T-helper 2 cell treated with Interferon-gamma antibody and Interleukin-4, amounts not matched to agents 5 μg/mL and 100 μg/mL, for 36 hours (primary cell): ENCODE data around the gene LAGE3.

Source experiments
- DNase-seq: peaks from one replicate; pipeline ENCODE4 v3.0.0; 2021; ENCODE audit warnings: low spot score
- H3K27ac Mint-ChIP-seq: one replicate; pipeline ENCODE4 v1.8.0; 2021; ENCODE audit warnings: mild to moderate bottlenecking, mixed read lengths
- H3K27me3 Mint-ChIP-seq: one replicate; pipeline ENCODE4 v1.8.0; 2021; ENCODE audit warnings: low read depth, mixed read lengths
- H3K36me3 Mint-ChIP-seq: one replicate; pipeline ENCODE4 v1.8.0; 2021; ENCODE audit warnings: low read depth, mixed read lengths
- H3K4me1 Mint-ChIP-seq: one replicate; pipeline ENCODE4 v1.8.0; 2021; ENCODE audit warnings: low read depth, mixed read lengths
- H3K4me3 Mint-ChIP-seq: one replicate; pipeline ENCODE4 v1.8.0; 2022; ENCODE audit warnings: mild to moderate bottlenecking, moderate library complexity, mixed read lengths
- H3K9me3 Mint-ChIP-seq: one replicate; pipeline ENCODE4 v1.8.0; 2021; ENCODE audit warnings: mixed read lengths

The LAGE3 gene

DNA sequence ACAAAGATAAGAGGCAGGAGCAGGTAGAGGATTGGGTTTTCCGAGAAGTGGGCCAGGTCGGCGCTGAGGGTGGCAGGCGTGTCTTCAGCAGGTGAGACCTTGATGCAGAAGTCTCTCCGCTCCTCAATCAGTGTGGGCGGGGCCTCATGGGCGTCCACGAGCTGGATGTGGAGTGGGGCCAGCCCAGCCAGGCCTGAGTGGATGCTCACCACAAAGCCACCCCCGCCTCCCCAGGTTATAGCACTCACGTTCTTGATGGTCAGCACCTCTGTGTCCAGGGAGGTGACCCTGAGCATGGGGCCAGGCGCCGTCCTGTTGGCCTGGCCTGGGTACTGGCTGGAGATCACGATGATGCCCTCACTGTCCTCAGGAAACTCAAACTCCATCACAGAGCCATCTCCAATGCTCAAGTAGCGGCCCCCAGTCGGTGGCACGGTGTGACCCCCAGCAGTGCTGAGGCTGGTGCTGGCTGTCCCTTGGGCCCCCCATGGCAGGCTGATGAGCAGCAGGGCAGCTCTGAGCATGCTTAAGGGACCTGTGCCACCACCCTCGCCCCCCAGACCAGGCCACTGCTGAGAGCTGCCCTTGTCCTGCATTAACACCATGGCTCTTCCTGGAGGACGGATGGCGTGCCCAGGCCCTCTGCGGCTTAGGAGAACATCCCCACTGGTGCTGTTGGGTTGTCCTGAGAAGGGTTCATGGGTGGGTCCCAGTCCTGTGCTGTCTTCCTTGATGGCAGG is 9.4 kb upstream of the LAGE3 start:
- no peak for DNase-seq
- Mint-ChIP-seq H3K36me3 (peaks cover 13% of the 10 kb centered on the region), H3K27ac (no peak overlapping the region), H3K27me3 (no peaks in the 10 kb centered on the region), H3K4me1 (peaks cover 9% of the 10 kb centered on the region), H3K4me3 (peak overlapping the region; percentile 51), H3K9me3 (no peaks in the 10 kb centered on the region)

GRCh38 chrX:154487518-154488290 is 8.6 kb upstream of the LAGE3 start:
- Mint-ChIP-seq H3K9me3 (no peaks in the 10 kb centered on the region), H3K36me3 (peaks cover 16% of the 10 kb centered on the region), H3K4me1 (peaks cover 12% of the 10 kb centered on the region), H3K27me3 (no peaks in the 10 kb centered on the region), H3K27ac (no peak overlapping the region), H3K4me3 (peak overlapping the region; percentile 51)
- DNase-seq = no peak

DNA sequence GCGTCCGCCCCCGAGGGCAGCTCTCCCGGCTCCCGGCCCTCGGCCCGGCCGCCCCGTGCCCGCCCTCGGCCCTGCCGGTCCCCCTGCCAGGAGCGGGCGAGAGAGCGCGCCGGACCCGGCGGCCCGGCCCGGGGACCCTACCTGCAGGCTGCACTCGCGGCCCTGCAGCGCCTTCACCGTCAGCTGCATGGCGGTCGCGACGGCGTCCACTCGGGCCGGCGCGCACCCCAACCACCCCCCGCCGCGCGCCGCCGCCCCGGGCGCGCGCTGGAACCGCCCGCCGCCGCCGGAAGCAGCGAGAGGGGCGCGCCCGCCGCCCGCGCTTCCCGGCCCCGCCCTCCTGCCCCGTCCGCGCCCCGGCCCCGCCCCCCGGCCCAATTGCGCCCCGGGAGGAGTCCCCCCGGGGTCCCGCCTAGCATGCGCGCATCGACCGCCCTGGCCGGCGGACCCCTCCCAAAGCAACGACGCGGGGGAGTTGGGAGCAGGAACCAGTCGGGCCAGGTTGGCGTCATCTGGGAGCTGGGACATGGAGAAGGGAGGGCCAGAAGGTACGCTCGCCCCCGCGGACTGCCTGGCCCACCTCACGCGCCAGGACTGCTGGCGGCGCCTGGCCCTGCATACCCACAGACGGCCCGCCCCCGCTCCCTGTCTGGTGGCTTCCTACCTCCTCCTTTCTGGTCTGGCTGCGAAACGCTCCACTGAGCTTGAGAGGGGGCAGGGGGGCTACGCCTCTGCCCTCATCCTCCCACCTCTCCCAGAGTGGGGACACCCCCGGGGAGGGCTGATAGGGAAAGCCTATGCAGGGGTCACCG is 7.5 kb upstream of the LAGE3 start, which contains the start of gene UBL4A:
Gene UBL4A, minus strand, starts transcription at position 220 of the 812 bp plus-strand sequence. Its CDS starts 31 bp downstream, at position 189.
- H3K4me1 Mint-ChIP-seq = peaks cover 16% of the 10 kb centered on the region
- H3K27me3 Mint-ChIP-seq = no peaks in the 10 kb centered on the region
- H3K36me3 Mint-ChIP-seq = peaks cover 16% of the 10 kb centered on the region
- no peaks in the 10 kb centered on the region for H3K9me3 Mint-ChIP-seq
- H3K4me3 Mint-ChIP-seq = peak within 1 kb of the TSS; percentile 81
- peak; percentile 59 for DNase-seq
- peak within 1 kb of the TSS; percentile 69 for H3K27ac Mint-ChIP-seq

GRCh38 chrX:154486052-154486395 is 6.9 kb upstream of the LAGE3 start:
- H3K9me3 Mint-ChIP-seq = no peaks in the 10 kb centered on the region
- H3K27ac Mint-ChIP-seq = no peak overlapping the region
- no peaks in the 10 kb centered on the region for H3K27me3 Mint-ChIP-seq
- H3K4me3 Mint-ChIP-seq = peak overlapping the region; percentile 18
- H3K36me3 Mint-ChIP-seq = peaks cover 16% of the 10 kb centered on the region
- peaks cover 16% of the 10 kb centered on the region for H3K4me1 Mint-ChIP-seq
- peak; percentile 14 for DNase-seq

DNA sequence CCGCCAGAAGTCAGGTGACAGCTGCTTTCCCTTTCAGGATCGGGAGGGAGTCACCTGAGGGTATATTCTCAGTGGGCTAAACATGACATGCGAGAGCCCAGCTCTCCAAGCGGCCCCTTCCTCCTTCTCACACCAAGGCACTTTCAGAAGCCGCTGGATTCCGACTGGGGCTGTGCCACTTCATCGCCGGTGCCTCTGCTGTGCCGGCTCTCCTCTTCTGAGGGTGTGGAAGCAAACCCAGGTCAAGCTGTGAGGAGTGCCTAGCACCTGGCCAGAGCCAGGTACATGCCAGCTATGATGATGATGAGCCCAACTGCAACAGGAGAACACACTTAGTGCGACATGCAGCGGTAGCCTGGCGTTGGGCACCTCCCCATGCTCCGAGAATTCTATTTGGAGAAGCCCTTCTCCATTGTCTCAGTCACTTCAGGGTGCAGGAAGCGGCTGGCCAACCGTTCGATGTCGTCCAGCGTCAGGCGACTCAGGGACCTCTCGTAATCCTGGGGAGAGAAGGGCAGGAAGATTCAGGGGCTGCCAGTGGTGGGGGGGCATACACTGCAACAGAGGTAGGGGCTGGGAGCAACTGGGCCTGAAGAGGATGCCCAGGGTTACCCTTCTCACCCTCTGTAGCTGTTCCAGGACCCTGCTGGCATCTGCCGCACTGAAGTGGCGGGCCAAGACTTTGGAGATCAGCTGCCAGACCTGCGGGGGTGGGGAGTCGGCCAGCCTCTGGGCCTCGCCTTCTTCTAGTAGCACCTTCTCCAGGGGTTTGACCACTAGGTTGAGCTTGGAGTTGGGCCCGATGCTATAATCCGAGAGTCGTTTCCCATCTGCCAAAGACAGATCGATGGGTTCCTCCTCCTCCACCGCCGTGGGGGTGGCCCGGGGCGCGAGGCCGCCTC is 6.3 kb upstream of the LAGE3 start:
- peaks cover 16% of the 10 kb centered on the region for H3K36me3 Mint-ChIP-seq
- no peaks in the 10 kb centered on the region for H3K9me3 Mint-ChIP-seq
- no peaks in the 10 kb centered on the region for H3K27me3 Mint-ChIP-seq
- no peak overlapping the region for H3K27ac Mint-ChIP-seq
- H3K4me1 Mint-ChIP-seq = peaks cover 16% of the 10 kb centered on the region
- H3K4me3 Mint-ChIP-seq = peak overlapping the region; percentile 70
- no peak for DNase-seq

- Mint-ChIP-seq H3K27ac (no peak overlapping the region), H3K27me3 (no peaks in the 10 kb centered on the region), H3K4me1 (peaks cover 13% of the 10 kb centered on the region), H3K9me3 (no peaks in the 10 kb centered on the region), H3K36me3 (peaks cover 16% of the 10 kb centered on the region), H3K4me3 (peak overlapping the region; percentile 70)
- DNase-seq = no peak
Observed at GRCh38 chrX:154484255-154485149, 5.4 kb upstream of the LAGE3 start.

DNA sequence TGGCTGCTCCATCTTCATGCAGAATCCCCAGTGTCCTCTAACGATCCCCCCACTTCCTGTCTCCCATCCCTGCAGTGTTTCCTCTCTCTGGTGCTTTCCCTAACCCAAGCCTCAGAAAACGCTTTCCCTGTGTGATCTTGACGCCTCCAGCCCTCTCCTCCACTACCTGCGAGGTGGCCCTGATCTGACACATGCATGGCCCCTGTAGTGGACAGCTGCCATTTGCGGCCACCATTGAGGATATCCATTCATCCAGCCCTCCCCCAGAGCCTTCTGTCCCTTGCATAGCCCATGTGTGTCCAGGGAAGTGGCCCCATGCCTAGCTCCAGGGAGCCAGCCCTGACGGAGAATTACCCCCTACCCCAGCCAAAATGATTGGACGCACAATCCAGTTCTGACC is 4.2 kb upstream of the LAGE3 start:
- no peaks in the 10 kb centered on the region for H3K9me3 Mint-ChIP-seq
- no peak overlapping the region for H3K4me3 Mint-ChIP-seq
- H3K4me1 Mint-ChIP-seq = peaks cover 9% of the 10 kb centered on the region
- no peaks in the 10 kb centered on the region for H3K27me3 Mint-ChIP-seq
- H3K36me3 Mint-ChIP-seq = peaks cover 16% of the 10 kb centered on the region
- DNase-seq = no peak
- H3K27ac Mint-ChIP-seq = no peak overlapping the region

- H3K4me1 Mint-ChIP-seq = peaks cover 10% of the 10 kb centered on the region
- H3K27ac Mint-ChIP-seq = no peak overlapping the region
- DNase-seq = no peak
- H3K36me3 Mint-ChIP-seq = peaks cover 13% of the 10 kb centered on the region
- H3K9me3 Mint-ChIP-seq = no peaks in the 10 kb centered on the region
- no peak overlapping the region for H3K4me3 Mint-ChIP-seq
- H3K27me3 Mint-ChIP-seq = no peaks in the 10 kb centered on the region
Observed at GRCh38 chrX:154482786-154483185, 3.7 kb upstream of the LAGE3 start.

DNA sequence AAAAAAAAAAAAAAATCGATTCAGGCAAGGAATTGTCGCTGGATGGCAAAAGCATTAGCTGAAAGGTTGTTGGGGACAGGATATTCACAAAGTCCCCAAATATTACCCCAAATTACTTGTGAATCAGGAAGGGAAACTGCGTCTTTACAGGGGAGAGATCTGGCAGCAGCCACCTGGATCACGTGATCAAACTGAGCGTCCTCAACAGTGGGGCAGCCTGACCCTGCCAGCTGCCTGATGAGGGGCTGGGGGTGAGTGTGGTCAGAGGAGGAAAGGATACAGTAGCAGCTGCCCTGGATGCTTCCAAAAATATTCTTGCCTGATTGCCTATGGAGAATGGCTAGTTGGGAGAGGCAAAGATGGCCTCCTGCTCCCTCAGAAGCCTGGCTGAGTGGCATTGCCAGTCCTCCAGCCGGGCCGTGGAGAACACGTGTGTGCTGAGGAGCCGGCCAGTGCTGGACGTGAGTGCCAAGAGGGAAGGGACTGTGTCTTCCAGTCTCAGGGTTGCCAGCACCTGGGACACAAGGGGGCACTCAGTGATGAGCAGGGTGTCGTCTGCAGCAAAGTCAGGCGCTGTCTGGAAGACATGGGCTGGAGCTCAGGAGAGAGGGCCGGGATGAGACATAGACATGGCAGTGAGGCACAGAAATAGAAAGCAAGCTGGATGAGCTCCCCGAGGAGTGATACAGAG is 3.0 kb upstream of the LAGE3 start:
- no peaks in the 10 kb centered on the region for H3K9me3 Mint-ChIP-seq
- H3K27ac Mint-ChIP-seq = no peak overlapping the region
- H3K36me3 Mint-ChIP-seq = peaks cover 11% of the 10 kb centered on the region
- no peak for DNase-seq
- H3K27me3 Mint-ChIP-seq = no peaks in the 10 kb centered on the region
- H3K4me3 Mint-ChIP-seq = no peak overlapping the region
- peaks cover 11% of the 10 kb centered on the region for H3K4me1 Mint-ChIP-seq

DNA sequence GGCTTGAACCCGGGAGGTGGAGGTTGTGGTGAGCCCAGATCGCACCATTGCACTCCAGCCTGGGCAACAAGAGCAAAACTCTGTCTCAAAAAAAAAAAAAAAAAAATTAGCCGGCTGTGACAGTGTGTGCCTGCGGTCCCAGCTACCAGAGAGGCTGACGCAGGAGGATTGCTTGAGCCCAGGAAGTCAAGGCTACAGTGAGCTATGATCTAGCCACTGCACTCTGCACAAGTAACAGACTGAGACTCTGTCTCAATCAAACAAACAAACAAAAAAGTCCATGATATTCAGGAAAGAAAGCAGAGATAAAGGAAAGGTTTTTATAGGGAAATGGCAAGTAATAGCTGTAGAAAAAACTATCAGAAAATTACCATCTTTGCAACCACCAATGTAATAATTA is 2.1 kb upstream of the LAGE3 start:
- no peak for DNase-seq
- H3K27me3 Mint-ChIP-seq = no peaks in the 10 kb centered on the region
- no peak overlapping the region for H3K27ac Mint-ChIP-seq
- H3K9me3 Mint-ChIP-seq = no peaks in the 10 kb centered on the region
- peaks cover 17% of the 10 kb centered on the region for H3K4me1 Mint-ChIP-seq
- H3K36me3 Mint-ChIP-seq = peaks cover 11% of the 10 kb centered on the region
- no peak overlapping the region for H3K4me3 Mint-ChIP-seq

DNA sequence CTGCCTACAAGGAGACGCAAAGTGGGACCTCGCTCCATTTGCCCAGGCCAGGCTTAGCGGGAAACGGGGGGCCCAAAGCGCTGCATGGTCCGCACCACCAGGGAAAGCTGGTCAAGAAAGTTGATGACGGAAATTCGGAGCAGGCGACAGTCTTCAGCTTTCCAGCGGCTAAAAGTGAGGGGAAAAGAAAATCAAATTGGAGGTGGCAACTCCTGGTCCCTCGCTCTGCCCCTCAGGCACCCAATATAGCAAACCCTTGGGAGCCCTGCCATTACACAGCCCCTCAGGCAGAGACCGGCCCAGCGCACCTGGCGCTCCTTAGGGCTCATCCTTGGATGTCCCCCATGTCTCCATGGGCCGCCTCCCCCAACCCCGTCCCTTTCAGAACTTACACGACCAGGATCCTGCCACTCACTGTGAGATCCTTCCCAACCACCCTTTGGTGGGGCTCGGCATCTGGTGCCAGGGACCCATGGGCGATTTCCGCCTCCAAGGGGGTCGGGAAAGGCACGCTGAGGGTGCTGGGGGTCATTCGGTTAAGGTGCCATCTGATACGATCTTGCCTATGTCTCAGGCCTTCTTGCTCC is 1.1 kb downstream of the LAGE3 start:
- Mint-ChIP-seq H3K36me3 (no peaks in the 10 kb centered on the region), H3K4me1 (peaks cover 15% of the 10 kb centered on the region), H3K9me3 (no peaks in the 10 kb centered on the region), H3K4me3 (peak overlapping the region; percentile 92), H3K27ac (peak overlapping the region; percentile 75), H3K27me3 (no peaks in the 10 kb centered on the region)
- DNase-seq = no peak

DNA sequence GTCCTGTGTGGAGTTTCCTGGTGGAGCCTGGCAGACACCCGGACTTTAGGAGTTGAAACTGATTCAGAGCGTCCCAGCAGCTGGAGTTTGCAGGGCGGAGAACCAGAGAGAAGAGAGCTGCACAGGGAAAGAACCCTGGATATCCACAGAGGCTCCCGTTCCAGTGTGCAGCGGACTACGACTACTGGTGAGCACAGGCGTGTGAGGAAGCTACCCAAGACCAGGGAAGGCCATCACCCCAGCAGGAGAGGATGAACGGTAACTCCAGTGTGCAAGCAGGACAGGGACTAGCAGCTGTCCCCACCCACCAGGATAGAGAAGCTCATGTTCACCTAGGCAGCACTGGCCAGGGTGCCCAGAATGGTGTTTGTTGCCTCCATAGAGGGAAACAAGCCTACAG is 2.3 kb downstream of the LAGE3 start:
- Mint-ChIP-seq H3K4me3 (peak overlapping the region; percentile 40), H3K4me1 (peaks cover 11% of the 10 kb centered on the region), H3K36me3 (no peaks in the 10 kb centered on the region), H3K27me3 (no peaks in the 10 kb centered on the region), H3K27ac (peak overlapping the region; percentile 31), H3K9me3 (no peaks in the 10 kb centered on the region)
- no peak for DNase-seq
